Measurements from ENCODE around the gene HHAT.

DNA sequence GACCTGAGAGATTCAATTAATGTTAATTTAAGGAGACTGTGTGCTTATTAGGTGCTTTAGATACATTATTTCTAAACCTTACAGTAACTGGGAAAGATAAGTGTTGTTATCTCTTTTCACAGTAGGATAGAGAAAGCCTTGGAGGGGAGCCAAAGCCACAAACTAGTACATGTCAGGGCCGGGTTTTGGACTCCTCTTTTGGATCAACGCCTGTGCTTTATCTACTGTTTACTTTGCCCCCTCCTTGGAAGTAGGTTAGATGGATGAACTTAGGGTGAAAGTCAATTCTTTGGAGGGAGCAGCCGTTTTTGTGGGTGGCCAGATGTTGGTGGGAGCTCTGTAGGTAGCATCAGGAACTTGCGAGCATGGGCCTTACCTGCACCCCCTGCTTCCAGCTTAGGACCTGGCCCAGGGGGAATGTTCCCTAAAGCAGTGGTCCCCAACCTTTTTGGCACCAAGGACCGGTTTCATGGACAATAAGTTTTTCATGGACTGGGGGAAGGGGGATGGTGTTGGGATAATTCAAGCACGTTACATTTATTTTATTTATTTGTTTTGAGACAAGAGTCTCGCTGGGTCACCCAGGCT, 1.7 kb downstream of the HHAT start:
- TF ChIP-seq, protein P1, sequence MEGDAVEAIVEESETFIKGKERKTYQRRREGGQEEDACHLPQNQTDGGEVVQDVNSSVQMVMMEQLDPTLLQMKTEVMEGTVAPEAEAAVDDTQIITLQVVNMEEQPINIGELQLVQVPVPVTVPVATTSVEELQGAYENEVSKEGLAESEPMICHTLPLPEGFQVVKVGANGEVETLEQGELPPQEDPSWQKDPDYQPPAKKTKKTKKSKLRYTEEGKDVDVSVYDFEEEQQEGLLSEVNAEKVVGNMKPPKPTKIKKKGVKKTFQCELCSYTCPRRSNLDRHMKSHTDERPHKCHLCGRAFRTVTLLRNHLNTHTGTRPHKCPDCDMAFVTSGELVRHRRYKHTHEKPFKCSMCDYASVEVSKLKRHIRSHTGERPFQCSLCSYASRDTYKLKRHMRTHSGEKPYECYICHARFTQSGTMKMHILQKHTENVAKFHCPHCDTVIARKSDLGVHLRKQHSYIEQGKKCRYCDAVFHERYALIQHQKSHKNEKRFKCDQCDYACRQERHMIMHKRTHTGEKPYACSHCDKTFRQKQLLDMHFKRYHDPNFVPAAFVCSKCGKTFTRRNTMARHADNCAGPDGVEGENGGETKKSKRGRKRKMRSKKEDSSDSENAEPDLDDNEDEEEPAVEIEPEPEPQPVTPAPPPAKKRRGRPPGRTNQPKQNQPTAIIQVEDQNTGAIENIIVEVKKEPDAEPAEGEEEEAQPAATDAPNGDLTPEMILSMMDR (IDR thresholded peaks at IDR 0.05), result no peak
- TF ChIP-seq POLR2AphosphoS5 (IDR thresholded peaks at IDR 0.05), result no peak

Measured in stomach (tissue), 4 donors.